HEK293 (cell line): ENCODE data around the gene RASSF3.

ENCODE experiments used
- CTCF ChIA-PET: fragments of 350-600 bp; formaldehyde crosslinking; extraction: SDS; loops from one replicate; lab custom pipeline; 2021; ENCODE audit warnings: antibody characterized with exemption; lab: Yijun Ruan, JAX
- POLR2A ChIA-PET: fragments of 300-600 bp; formaldehyde crosslinking; extraction: SDS; loops from one replicate; lab custom pipeline; 2020; ENCODE audit warnings: antibody characterized with exemption, inconsistent platforms; lab: Yijun Ruan, JAX
- H3K27ac ChIP-seq: fragments of 200-500 bp; sonication (Bioruptor generic); 2 replicates; pipeline ENCODE4 v1.5.1; 2014; ENCODE audit warnings: low read depth, low read length, control low read depth, inconsistent platforms; ENCODE audit errors: extremely low read depth
- H3K36me3 ChIP-seq, 2 experiments: fragments of 200-500 bp in 1 of 2; sonication (Bioruptor generic) in 1 of 2; 1 replicate in 1 of 2; 2 replicates in 1 of 2; pipeline ENCODE4 v1.5.1; 2014 to 2017; ENCODE audit warnings: inconsistent platforms in 2 of 2, low read length in 2 of 2; ENCODE audit not compliant: control insufficient read depth in 2 of 2, insufficient read depth in 1 of 2
- H3K4me1 ChIP-seq: fragments of 200-500 bp; sonication (Bioruptor generic); 2 replicates; pipeline ENCODE4 v1.5.1; 2014; ENCODE audit warnings: mild to moderate bottlenecking, low read length, inconsistent platforms; ENCODE audit not compliant: control insufficient read depth, insufficient read depth
- H3K4me3 ChIP-seq: 2 replicates; pipeline ENCODE4 v1.5.1; 2011; ENCODE audit warnings: low read depth, mild to moderate bottlenecking, control low read depth, low read length, moderate library complexity
- H3K9me3 ChIP-seq: fragments of 200-500 bp; sonication (Bioruptor generic); 2 replicates; pipeline ENCODE4 v1.5.1; 2014; ENCODE audit warnings: low read depth, low read length, inconsistent platforms; ENCODE audit not compliant: control insufficient read depth, insufficient read depth
- FEZF1 ChIP-seq: fragments of 450-650 bp; formaldehyde crosslinking; IDR thresholded peaks from 2 replicates; pipeline ENCODE4 v1.5.1; 2016; ENCODE audit warnings: missing biosample characterization, missing genetic modification characterization
- GFI1B ChIP-seq: fragments of 450-650 bp; formaldehyde crosslinking; IDR thresholded peaks from 2 replicates; pipeline ENCODE4 v1.5.1; 2016; ENCODE audit warnings: missing biosample characterization, missing genetic modification characterization
- GLIS1 ChIP-seq: fragments of 450-650 bp; formaldehyde crosslinking; IDR thresholded peaks from 2 replicates; pipeline ENCODE4 v1.5.1; 2016; ENCODE audit warnings: missing biosample characterization, missing genetic modification characterization
- MEIS1 ChIP-seq: sonication (generic); formaldehyde crosslinking; IDR thresholded peaks from 2 replicates; pipeline ENCODE4 v1.8.1; 2022; ENCODE audit warnings: missing genetic modification reagents, mild to moderate bottlenecking, borderline replicate concordance
- WT1 ChIP-seq: fragments of 450-650 bp; formaldehyde crosslinking; IDR thresholded peaks from 2 replicates; pipeline ENCODE4 v1.5.1; 2016; ENCODE audit warnings: missing biosample characterization, missing genetic modification characterization
- ZBTB17 ChIP-seq: fragments of 450-650 bp; formaldehyde crosslinking; IDR thresholded peaks from 2 replicates; pipeline ENCODE4 v1.5.1; 2016; ENCODE audit warnings: missing biosample characterization, missing genetic modification characterization
- ZBTB48 ChIP-seq: fragments of 450-650 bp; formaldehyde crosslinking; IDR thresholded peaks from 2 replicates; pipeline ENCODE4 v1.5.1; 2016; ENCODE audit warnings: missing biosample characterization, missing genetic modification characterization
- ZBTB8A ChIP-seq: fragments of 450-650 bp; formaldehyde crosslinking; IDR thresholded peaks from 2 replicates; pipeline ENCODE4 v1.5.1; 2016; ENCODE audit warnings: missing biosample characterization, missing genetic modification characterization
- ZFP37 ChIP-seq: fragments of 450-650 bp; formaldehyde crosslinking; IDR thresholded peaks from 2 replicates; pipeline ENCODE4 v1.5.1; 2016; ENCODE audit warnings: missing biosample characterization, missing genetic modification characterization
- ZIC2 ChIP-seq: fragments of 450-650 bp; formaldehyde crosslinking; IDR thresholded peaks from 2 replicates; pipeline ENCODE4 v1.5.1; 2016; ENCODE audit warnings: missing biosample characterization, missing genetic modification characterization
- ZNF341 ChIP-seq: fragments of 450-650 bp; formaldehyde crosslinking; IDR thresholded peaks from 2 replicates; pipeline ENCODE4; 2016; ENCODE audit warnings: low read depth, missing biosample characterization, missing genetic modification characterization
- ZNF596 ChIP-seq: fragments of 450-650 bp; IDR thresholded peaks from 2 replicates; pipeline ENCODE4 v1.5.0; 2018; ENCODE audit warnings: missing biosample characterization, mild to moderate bottlenecking, missing genetic modification characterization, moderate library complexity
- ZNF610 ChIP-seq: fragments of 450-650 bp; formaldehyde crosslinking; IDR thresholded peaks from 2 replicates; pipeline ENCODE4 v1.5.1; 2016; ENCODE audit warnings: missing biosample characterization, missing genetic modification characterization, borderline replicate concordance
- ZNF677 ChIP-seq: fragments of 450-650 bp; IDR thresholded peaks from 2 replicates; pipeline ENCODE4 v1.5.0; 2018; ENCODE audit warnings: missing biosample characterization, mild to moderate bottlenecking, missing genetic modification characterization, moderate library complexity
- ZNF792 ChIP-seq: fragments of 450-650 bp; formaldehyde crosslinking; IDR thresholded peaks from 2 replicates; pipeline ENCODE4 v1.5.1; 2016; ENCODE audit warnings: missing biosample characterization, missing genetic modification characterization
- TF ChIP-seq, protein P1 (sequence below): fragments of 450-650 bp; formaldehyde crosslinking; IDR thresholded peaks from 2 replicates; pipeline ENCODE4 v1.5.1; 2016; ENCODE audit warnings: missing biosample characterization, missing genetic modification characterization
- TF ChIP-seq, protein P2 (sequence below): fragments of 450-650 bp; formaldehyde crosslinking; IDR thresholded peaks from 2 replicates; pipeline ENCODE4 v1.5.1; 2017; ENCODE audit warnings: missing biosample characterization, missing genetic modification characterization
- TF ChIP-seq, protein P3 (sequence below): fragments of 450-650 bp; formaldehyde crosslinking; IDR thresholded peaks from 2 replicates; pipeline ENCODE4 v1.5.1; 2016; ENCODE audit warnings: missing biosample characterization, missing genetic modification characterization

RASSF3 gene

GRCh38 chr12:64670919-64671639 is 60.8 kb downstream of the RASSF3 start:
- no peaks in the 10 kb centered on the region for H3K36me3 ChIP-seq
- CTCF ChIA-PET = interaction anchor here (1.8 kb wide), 1 partner anchor 18 kb away, joined by 6 read pairs; no protein-coding TSS in a partner anchor
- peaks cover 54% of the 10 kb centered on the region for H3K4me1 ChIP-seq
- POLR2A ChIA-PET = no interaction called here
- no peaks in the 10 kb centered on the region for H3K9me3 ChIP-seq
- peak overlapping the region; percentile 14; the same call in 1 of the 2 replicates for H3K27ac ChIP-seq
- no peak for TF ChIP-seq ZNF341 (tag by site-specific recombination)
- TF ChIP-seq, protein P1, sequence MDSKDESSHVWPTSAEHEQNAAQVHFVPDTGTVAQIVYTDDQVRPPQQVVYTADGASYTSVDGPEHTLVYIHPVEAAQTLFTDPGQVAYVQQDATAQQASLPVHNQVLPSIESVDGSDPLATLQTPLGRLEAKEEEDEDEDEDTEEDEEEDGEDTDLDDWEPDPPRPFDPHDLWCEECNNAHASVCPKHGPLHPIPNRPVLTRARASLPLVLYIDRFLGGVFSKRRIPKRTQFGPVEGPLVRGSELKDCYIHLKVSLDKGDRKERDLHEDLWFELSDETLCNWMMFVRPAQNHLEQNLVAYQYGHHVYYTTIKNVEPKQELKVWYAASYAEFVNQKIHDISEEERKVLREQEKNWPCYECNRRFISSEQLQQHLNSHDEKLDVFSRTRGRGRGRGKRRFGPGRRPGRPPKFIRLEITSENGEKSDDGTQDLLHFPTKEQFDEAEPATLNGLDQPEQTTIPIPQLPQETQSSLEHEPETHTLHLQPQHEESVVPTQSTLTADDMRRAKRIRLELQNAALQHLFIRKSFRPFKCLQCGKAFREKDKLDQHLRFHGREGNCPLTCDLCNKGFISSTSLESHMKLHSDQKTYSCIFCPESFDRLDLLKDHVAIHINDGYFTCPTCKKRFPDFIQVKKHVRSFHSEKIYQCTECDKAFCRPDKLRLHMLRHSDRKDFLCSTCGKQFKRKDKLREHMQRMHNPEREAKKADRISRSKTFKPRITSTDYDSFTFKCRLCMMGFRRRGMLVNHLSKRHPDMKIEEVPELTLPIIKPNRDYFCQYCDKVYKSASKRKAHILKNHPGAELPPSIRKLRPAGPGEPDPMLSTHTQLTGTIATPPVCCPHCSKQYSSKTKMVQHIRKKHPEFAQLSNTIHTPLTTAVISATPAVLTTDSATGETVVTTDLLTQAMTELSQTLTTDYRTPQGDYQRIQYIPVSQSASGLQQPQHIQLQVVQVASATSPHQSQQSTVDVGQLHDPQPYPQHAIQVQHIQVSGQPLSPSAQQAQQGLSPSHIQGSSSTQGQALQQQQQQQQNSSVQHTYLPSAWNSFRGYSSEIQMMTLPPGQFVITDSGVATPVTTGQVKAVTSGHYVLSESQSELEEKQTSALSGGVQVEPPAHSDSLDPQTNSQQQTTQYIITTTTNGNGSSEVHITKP (tag by site-specific recombination) = peak; percentile 82
- TF ChIP-seq ZNF596 (tag by site-specific recombination) = no peak
- TF ChIP-seq ZBTB17 (tag by site-specific recombination) = peak; percentile 72
- TF ChIP-seq MEIS1 (CRISPR knock-in tag) = no peak
- 0 out of 2 replicates have a peak, but pooled peaks have one; percentile 9 for TF ChIP-seq WT1 (tag by site-specific recombination)
- TF ChIP-seq ZIC2 (tag by site-specific recombination) = no peak
- no peak for TF ChIP-seq ZFP37 (tag by site-specific recombination)
- 0 out of 2 replicates have a peak, but pooled peaks have one; percentile 27 for TF ChIP-seq ZBTB48
- TF ChIP-seq GLIS1 (tag by site-specific recombination) = 0 out of 2 replicates have a peak, but pooled peaks have one; percentile 12
- TF ChIP-seq ZNF610 (tag by site-specific recombination) = no peak
- TF ChIP-seq ZNF792 (tag by site-specific recombination) = no peak
- no peak overlapping the region for H3K4me3 ChIP-seq

- Histone ChIP-seq H3K9me3 (no peaks in the 10 kb centered on the region), H3K4me3 (no peak overlapping the region), H3K27ac (peak overlapping the region; percentile 14; the same call in 1 of the 2 replicates), H3K36me3 (no peaks in the 10 kb centered on the region), H3K4me1 (peaks cover 49% of the 10 kb centered on the region)
- TF ChIP-seq ZBTB8A (tag by site-specific recombination) (peak; percentile 31; the same call in 1 of the 2 replicates), GLIS1 (tag by site-specific recombination) (no peak), GFI1B (tag by site-specific recombination) (no peak), ZNF677 (tag by site-specific recombination) (no peak), FEZF1 (tag by site-specific recombination) (0 out of 2 replicates have a peak, but pooled peaks have one; percentile 29)
- TF ChIP-seq, protein P2, sequence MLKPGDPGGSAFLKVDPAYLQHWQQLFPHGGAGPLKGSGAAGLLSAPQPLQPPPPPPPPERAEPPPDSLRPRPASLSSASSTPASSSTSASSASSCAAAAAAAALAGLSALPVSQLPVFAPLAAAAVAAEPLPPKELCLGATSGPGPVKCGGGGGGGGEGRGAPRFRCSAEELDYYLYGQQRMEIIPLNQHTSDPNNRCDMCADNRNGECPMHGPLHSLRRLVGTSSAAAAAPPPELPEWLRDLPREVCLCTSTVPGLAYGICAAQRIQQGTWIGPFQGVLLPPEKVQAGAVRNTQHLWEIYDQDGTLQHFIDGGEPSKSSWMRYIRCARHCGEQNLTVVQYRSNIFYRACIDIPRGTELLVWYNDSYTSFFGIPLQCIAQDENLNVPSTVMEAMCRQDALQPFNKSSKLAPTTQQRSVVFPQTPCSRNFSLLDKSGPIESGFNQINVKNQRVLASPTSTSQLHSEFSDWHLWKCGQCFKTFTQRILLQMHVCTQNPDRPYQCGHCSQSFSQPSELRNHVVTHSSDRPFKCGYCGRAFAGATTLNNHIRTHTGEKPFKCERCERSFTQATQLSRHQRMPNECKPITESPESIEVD (tag by site-specific recombination) = peak; percentile 32
- TF ChIP-seq, protein P3, sequence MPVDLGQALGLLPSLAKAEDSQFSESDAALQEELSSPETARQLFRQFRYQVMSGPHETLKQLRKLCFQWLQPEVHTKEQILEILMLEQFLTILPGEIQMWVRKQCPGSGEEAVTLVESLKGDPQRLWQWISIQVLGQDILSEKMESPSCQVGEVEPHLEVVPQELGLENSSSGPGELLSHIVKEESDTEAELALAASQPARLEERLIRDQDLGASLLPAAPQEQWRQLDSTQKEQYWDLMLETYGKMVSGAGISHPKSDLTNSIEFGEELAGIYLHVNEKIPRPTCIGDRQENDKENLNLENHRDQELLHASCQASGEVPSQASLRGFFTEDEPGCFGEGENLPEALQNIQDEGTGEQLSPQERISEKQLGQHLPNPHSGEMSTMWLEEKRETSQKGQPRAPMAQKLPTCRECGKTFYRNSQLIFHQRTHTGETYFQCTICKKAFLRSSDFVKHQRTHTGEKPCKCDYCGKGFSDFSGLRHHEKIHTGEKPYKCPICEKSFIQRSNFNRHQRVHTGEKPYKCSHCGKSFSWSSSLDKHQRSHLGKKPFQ = 0 out of 2 replicates have a peak, but pooled peaks have one; percentile 25
- CTCF ChIA-PET = no interaction called here
- POLR2A ChIA-PET = no interaction called here
Observed at GRCh38 chr12:64671681-64672080, 61.4 kb downstream of the RASSF3 start.
